ENCODE measurements around the gene LAMB3.

DNA sequence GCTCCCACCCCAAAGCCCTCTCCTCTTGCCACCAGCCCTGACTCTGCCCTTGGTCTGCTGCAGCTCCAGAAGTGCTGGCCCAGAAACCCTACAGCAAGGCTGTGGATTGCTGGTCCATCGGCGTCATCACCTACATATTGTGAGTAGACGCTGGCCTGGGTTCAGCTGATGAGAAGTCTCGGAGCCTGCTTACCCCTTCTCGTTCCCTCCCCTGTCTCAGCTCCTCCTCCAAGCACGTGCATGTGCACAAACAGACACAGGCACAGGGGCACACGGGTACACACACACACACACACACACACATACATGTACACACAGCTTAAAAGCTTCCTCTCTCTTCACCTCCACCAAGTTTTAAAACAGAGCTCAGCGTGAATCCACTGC lies 44.4 kb downstream of the LAMB3 start:
- TF ChIP-seq EP300 (IDR thresholded peaks at IDR 0.05; ENCODE audit: low read depth) (no peak), CTCF (IDR thresholded peaks at IDR 0.05) (no peak), POLR2AphosphoS5 (IDR thresholded peaks at IDR 0.05) (no peak), POLR2A (IDR thresholded peaks at IDR 0.05) (no peak)

All from transverse colon (tissue), 4 donors.